ENCODE results near the gene SNRPD3.
"Not testable (repeated sequence)": the region's sequence is repeated elsewhere in the genome, so short reads cannot be mapped to it uniquely, and the experiment has no call there.

SNRPD3 gene

DNA sequence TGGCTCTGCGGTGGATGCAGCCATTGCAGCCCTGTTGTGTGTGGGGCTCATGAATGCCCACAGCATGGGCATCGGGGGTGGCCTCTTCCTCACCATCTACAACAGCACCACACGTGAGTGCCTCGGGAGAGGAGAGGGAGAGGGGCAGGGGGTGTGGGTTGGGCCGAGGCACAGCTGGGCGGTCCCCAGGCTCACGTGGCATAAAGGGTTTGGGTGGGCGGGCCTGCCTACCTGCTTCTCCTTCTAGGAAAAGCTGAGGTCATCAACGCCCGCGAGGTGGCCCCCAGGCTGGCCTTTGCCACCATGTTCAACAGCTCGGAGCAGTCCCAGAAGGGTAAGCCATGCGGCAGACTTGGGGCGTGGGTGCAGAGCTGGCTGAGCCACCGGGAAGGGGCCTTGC lies 59.0 kb downstream of the SNRPD3 start:
- not testable (repeated sequence) for H3K36me3 ChIP-seq, H3K4me2 ChIP-seq, H3K4me1 ChIP-seq, H3K27me3 ChIP-seq, H3K9ac ChIP-seq, H4K20me1 ChIP-seq, H3K27ac ChIP-seq, H3K9me3 ChIP-seq, H3K4me3 ChIP-seq

GRCh38 chr22:24621244-24621643 lies 65.4 kb downstream of the SNRPD3 start:
- H3K9me3 ChIP-seq, H3K9ac ChIP-seq, H3K27me3 ChIP-seq, H4K20me1 ChIP-seq, H3K4me3 ChIP-seq, H3K36me3 ChIP-seq, H3K27ac ChIP-seq, H3K4me2 ChIP-seq: not testable (repeated sequence)
- peaks cover 16% of the 10 kb centered on the region for H3K4me1 ChIP-seq

DNA sequence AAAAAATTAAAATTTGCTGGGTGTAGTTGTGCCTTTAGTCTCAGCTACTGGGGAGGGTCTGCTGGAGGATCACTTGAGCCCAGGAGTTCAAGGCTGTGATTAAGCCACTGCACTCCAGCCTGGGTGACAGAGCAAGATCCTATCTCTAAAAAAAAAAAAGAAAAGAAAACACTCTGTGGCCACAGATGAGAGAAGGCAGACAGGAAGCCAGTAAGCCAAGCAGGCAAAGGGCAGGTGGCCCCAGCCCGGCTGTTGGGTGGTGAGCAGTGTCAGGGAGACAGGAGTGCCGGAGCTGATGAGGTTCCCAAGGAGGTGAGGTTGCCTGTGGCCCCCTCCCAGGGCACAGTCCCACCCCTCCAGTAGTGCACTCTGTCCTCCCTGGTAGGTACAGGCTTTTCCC lies 66.8 kb downstream of the SNRPD3 start:
- H3K27me3 ChIP-seq, H3K4me3 ChIP-seq, H3K9me3 ChIP-seq, H3K9ac ChIP-seq, H3K36me3 ChIP-seq, H4K20me1 ChIP-seq, H3K27ac ChIP-seq: not testable (repeated sequence)
- peaks cover 16% of the 10 kb centered on the region for H3K4me1 ChIP-seq
- peak overlapping the region; percentile 52 for H3K4me2 ChIP-seq
